Stimulated activated CD4-positive, alpha-beta T cell treated with anti-CD3 and anti-CD28 coated beads, Interleukin-1b, Interleukin-23, amount 100 ng/mL, for 1 hour (primary cell): ENCODE measurements around the gene SALL1.

Experiments
- DNase-seq, 2 donors: peaks; one replicate each; pipeline ENCODE4 v3.0.0-alpha.2; 2020; ENCODE audit warnings: low read depth in 2 of 2

The SALL1 gene

DNA sequence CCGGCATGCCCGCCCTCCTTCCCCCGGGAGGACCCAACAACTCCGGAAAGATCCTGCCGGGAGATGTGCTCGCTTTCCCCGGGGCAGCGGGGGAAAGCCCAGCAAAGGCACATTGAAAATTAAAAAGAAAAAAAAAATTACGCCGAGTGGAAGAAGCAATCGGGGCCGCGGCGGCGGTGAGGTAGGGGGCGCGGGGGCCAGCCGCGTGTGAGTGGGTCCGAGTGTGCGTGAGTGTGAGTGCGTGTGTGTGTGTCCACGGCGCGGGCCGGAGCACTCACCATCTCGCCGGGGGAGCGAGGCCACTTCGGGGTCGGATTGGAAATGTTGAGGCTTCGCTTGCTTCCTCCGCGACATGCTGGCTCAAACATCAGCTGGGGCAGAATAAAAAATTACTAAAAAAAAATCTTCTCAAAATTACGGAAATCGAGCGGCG, at the start of gene SALL1:
Gene SALL1 (minus strand): TSS at position 383 of the 433 bp plus-strand sequence. CDS start 29 bp downstream, at position 354.
- no peak for DNase-seq

GRCh38 chr16:51200793-51201192, 49.7 kb upstream of the SALL1 start:
- DNase-seq = no peak

GRCh38 chr16:51197953-51198748, 47.1 kb upstream of the SALL1 start:
- DNase-seq = no peak

DNA sequence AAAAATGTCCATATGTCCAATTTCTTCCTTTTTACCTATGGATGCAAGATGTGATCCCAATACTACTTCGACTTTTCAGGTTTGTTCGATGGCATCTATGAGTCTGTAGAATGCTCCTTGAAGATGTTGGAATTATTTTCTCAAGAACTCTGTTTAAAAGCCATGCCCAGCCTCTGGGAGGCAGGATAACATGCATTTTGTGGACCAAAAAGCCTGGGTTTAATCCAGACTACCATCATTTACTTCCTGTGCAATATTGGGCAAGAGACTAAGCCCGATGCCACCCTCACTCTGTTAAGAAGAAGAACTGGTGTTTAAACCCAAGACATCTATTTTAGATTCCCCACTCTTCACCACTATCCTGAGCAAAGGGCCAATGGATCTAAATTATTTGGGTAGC, 42.8 kb upstream of the SALL1 start:
- no peak for DNase-seq

DNA sequence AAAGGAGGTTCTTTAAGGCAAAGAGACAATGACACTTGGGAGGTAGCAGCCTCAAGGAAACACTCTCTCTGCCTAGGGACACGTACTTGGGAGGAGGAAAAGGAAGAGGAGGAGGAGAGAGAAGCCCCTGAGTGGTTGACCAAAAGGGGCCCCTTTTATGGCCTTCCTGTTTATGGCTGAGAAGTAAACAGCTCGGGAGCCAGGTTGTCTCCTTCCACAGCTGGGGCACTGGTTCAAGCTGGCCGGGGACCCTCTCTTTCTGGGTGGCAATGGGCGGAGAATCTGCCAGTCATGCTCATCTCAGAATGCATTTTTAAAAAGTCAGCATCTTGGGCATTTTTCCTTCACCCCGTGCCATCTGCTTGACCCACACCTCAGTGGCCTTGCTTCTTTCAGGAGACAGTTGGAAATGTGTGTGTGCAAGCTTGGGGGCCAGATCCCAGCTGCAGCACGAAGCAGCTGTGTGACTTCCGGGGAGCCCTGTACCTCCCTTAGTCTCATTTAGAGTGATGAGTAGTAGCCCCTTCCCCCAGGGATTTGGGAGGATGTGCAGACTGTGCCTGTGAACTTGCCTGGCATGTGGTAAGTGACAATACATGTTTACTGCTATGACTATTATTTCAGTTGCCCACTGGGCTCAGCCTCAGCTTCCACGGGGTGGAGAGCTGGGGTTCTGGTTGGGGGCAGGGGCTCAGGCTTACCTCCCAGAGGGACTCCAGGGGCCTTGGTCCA, 33.8 kb upstream of the SALL1 start:
- no peak for DNase-seq

DNA sequence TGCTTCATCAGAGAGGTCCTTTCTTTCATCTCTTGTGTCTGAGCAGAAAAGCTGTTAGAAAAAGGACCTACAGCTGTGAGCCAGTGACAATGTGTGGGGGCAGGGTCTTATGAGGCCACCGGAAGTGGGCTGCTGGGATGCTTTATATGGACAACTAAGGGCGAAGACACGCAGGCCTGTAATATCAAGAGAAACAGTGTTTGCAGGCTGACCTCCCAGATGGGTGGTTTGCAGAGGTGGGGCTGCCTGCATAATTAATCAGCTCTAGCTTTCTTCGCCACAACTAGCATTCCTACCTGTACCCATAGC, 30.4 kb upstream of the SALL1 start:
- no peak for DNase-seq

- no peak for DNase-seq
Observed at GRCh38 chr16:51180719-51181502, 29.8 kb upstream of the SALL1 start.

DNA sequence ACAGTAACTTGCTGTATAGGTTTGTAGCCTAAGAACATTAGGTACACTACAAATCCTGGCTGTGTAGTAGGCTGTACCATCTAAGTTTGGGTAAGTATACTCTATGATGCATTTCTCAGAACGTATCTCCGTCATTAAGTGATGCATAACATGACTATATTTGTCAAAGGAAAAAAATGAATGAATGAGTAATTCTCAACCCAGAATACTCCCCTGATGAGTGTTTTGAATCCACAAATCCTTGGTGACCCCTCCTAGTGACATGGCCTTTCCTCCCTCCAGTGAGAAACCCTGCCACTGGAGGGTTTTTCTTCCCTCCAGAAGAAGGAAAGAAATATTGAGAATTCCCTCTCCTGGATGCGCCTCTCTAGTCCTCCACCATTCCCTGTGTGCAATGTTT, 24.0 kb upstream of the SALL1 start:
- DNase-seq = no peak

- DNase-seq = no peak
Observed at GRCh38 chr16:51172368-51172767, 21.3 kb upstream of the SALL1 start.

DNA sequence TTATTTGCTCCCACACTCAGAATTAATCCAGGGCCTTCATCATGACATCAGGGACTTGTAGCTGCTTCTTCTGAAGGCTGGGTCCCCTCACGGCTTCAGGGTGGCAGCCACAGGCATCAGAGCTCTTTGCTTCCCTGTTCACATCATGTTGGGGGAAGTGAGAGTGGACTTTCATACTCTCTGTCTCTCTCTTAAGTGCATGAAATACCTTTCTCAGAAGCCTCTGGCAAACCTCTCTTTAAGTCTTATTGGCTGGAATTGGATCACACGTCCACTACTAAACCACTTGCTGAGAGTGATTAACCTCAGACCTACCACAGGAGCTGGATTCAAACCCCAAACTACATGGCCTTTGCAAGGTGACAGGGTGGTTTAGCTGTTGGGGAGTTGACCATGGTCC, 17.7 kb upstream of the SALL1 start:
- no peak for DNase-seq

DNA sequence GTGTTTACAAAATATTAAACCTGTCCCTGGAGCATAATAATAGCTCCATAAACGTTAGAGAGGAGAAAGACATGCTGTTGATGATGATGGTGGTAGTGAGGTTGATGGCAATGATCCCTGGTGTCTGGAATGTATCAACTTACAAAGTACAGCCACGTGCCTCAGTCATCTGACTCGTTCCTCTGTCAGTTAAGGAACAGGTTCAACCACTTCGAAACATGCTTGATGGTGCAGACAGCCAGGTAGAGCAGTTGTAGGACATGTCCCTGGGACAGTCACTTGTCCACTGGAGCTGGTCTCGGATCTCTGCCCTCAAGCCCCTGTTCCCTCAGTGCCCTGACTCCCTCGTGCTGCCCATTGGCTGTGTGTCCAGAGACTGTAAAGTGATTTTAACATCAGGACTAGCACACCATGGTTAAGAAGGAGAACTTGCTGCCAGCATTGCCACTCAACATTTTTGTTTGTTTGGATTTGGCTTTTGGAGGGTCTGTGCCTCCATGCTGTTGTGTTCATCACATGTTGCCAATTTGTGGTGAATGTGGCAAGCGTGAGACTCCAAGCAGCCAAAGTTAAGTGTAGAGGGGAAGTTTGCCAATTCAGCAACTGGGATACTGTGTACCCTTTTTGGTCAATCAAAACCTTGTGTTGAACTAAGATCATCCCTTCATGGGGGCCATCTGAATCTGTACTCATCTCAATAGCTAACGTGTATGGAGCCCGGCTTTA, 16.3 kb upstream of the SALL1 start:
- no peak for DNase-seq

DNA sequence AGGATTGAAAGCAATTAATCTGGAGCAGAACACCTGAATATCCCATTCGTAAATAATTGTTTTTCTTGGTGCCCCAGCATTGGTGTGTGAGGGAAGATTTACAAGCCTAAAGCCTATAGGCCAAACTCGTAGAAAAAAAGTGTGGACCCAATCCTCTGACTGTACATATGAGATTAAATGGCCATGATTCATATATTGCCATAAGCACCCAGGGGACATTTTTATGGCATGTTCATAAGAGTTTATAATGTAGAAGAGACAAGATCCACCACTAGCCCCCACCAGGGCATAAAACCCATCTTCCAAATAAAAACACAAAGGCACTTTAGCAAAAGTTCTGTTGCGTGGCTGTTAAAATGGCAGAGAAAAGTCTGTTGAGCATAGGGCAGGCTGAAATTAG, 15.5 kb upstream of the SALL1 start:
- DNase-seq = no peak

DNA sequence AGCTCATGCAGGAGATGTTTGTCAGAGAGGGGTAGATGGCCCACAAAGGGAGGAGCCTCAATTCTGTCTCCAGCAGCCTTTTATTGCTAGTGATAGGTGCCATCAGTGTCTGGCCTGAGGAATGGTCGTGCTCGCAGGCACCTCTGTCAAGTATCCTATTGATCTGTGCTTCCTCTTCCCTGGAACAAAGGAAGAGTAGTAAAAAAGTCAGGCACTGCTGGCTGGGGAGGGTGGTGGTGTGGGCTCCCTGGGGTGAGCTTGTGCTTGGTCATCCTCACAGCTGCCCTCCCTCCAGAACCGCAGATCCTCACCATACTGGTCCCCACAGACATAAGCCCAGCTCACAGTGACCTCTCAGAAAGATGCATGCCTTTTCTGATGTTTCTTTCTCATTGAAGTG, 15.0 kb upstream of the SALL1 start:
- no peak for DNase-seq

- DNase-seq = no peak
Observed at GRCh38 chr16:51165043-51165442, 14.0 kb upstream of the SALL1 start.

DNA sequence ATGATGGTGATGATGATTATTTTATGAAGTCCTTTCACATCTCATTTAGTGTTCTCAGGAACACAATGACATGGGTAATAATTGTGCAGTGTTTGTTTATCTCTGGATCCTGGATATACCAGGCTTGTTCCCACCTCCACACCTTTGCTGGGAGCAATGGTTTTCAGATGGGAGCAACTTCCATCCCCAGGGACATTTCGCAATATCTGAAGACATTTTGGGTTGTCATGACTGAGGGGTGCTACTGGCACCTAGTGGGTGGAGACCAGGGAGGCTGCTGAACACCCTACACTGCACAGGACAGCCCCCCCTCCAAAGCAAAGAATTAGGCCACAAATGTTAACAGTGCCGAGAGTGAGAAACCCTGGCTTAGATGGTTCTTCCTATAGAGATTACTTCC, 13.5 kb upstream of the SALL1 start:
- no peak for DNase-seq

- no peak for DNase-seq
Observed at GRCh38 chr16:51163894-51164566, 13.0 kb upstream of the SALL1 start.

DNA sequence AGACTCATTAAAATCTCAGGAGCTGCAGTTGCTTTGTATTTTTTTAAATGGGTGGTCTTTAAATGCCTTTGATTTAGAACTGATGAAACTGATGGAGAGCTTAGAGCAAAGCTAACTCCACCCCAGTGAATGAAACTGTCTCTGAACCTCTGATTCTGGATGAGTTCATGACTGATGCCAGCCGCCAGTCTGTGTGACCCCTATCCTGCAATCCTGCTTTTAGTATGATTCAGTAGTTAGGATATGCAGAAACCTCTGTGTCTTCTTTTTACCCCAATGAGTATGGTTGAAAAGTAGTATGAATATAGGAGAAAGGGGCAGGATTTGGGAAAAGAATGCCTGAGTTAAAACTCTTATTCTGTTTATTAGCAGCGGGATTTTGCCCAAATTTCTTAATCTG, 12.3 kb upstream of the SALL1 start:
- DNase-seq = no peak

DNA sequence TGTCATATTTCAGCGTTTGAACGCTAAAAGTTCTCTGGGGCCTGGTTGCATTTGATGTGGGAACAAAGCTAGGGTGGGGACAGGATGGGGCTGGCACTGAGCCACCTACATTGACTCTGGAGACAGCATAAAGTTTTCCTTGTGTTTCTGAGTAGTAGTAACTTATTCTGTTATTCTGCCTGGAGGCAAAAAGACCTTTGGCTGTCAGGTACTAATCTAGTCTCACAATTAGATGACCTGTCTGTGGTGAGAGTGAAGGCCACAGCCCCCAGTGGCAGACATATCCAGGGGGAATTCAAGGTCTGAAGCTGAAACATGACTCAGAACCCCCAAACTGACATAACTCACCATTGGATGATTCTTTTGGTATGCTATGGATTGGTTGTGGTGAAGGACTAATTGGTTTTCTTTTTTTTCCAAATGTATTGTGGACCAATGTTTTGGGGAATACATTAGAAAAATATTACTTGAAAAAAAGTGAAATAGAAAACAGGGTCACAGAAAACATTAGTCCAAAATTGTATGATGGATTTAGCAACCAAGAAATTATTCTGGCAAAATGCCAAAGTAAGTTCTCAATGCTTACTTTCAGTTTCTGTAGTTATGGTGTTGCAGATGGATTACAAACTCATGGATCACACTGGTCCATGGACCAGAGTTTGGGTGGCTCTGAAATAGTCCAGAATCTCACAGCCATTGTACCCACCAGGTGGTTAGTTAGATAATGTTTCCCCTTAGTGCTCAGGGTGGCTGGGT, 10.5 kb upstream of the SALL1 start:
- no peak for DNase-seq

DNA sequence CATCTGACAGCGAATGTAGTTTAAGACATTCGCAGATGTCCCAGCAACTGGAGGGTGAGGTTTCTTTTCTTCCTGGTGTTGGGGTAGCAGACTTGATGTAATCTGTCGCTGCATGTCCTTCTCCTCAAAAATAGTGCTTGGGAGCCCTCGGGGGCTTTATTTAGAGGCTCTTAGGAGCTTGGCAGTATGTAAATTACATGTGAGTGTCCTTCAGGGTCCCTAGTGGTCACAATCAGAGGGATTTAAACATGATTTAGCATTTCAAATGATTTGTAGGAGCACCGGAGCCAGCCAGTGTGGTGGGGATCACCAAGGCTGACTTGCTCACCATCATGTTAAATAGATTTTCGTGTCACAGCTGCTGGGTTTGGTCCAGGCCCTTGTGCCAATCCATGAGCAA, 8.8 kb upstream of the SALL1 start:
- DNase-seq = no peak

DNA sequence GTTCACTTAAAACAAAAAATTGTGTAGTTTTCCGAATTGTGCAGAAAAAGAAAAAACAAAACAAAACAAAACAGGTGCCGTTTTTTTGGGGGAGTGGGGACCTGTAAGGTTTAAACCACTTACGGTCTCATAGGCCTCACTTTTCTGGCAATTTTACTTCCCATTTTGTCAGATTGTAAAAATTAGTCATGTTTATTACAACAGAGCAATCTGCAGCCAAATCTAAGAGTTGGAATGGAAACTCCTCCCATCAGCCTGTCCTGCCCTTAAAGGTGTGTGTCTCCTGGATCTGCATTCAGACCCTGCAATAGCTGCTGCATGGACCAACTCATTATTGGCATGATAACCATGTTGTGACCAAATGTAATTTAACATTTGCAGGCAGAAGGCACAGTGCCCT, 8.2 kb upstream of the SALL1 start:
- DNase-seq = no peak

- DNase-seq = no peak
Observed at GRCh38 chr16:51157698-51158097, 6.6 kb upstream of the SALL1 start.
